CD14-positive monocyte (primary cell): ENCODE data around the gene KBTBD8. TPM values are rescaled to one million over a fixed set of nuclear protein-coding genes. Genes with fewer than 3 reads are reported as not detected.

Source experiments
- DNase-seq, 3 donors: peaks; one replicate each; pipeline ENCODE4 v3.0.0-alpha.2; 2011 to 2022
- H2AFZ ChIP-seq: 2 replicates; pipeline ENCODE4 v1.6.0; 2012; ENCODE audit warnings: mild to moderate bottlenecking, low read depth, low read length, inconsistent platforms; ENCODE audit not compliant: insufficient read depth, poor library complexity, severe bottlenecking
- H3K27ac ChIP-seq, 2 donors: 1 replicate in 1 of 2; 2 replicates in 1 of 2; pipeline ENCODE4 v1.5.1; 2012 to 2013; ENCODE audit warnings: low read length in 2 of 2, control low read depth in 1 of 2, inconsistent platforms in 1 of 2, low read depth in 1 of 2, mild to moderate bottlenecking in 1 of 2
- H3K27me3 ChIP-seq, 2 donors: one replicate each; pipeline versions ENCODE4 v1.6.0 to v1.6.1; 2011 to 2013; ENCODE audit warnings: low read length in 2 of 2; ENCODE audit not compliant: control insufficient read depth in 2 of 2, insufficient read depth in 2 of 2
- H3K36me3 ChIP-seq, 2 donors: replicated peaks in 1 of 2; 1 replicate in 1 of 2; 2 replicates in 1 of 2; pipeline versions ENCODE4 v1.5.1 to v1.6.1; 2012 to 2013; ENCODE audit warnings: low read length in 2 of 2, control low read depth in 1 of 2, inconsistent platforms in 1 of 2, mild to moderate bottlenecking in 1 of 2; ENCODE audit not compliant: insufficient read depth in 2 of 2, control insufficient read depth in 1 of 2
- H3K4me1 ChIP-seq, 2 donors: 1 replicate in 1 of 2; 2 replicates in 1 of 2; pipeline versions ENCODE4 v1.5.1 to v1.6.1; 2012 to 2013; ENCODE audit warnings: low read length in 2 of 2, control low read depth in 1 of 2, inconsistent platforms in 1 of 2, mild to moderate bottlenecking in 1 of 2, moderate library complexity in 1 of 2; ENCODE audit not compliant: insufficient read depth in 2 of 2, control insufficient read depth in 1 of 2
- H3K4me2 ChIP-seq: replicated peaks from 2 replicates; pipeline ENCODE3; 2012; ENCODE audit warnings: low read length, moderate library complexity, mild to moderate bottlenecking; ENCODE audit not compliant: poor library complexity, severe bottlenecking; ENCODE audit errors: extremely low read depth
- H3K4me3 ChIP-seq, 3 experiments: fragments of 200-600 bp in 1 of 3; sonication (generic) in 1 of 3; replicated peaks in 1 of 3; 1 replicate in 2 of 3; 2 replicates in 1 of 3; pipeline ENCODE4 v1.5.1; 2011 to 2013; ENCODE audit warnings: low read length in 3 of 3, mild to moderate bottlenecking in 3 of 3, control low read depth in 2 of 3, low read depth in 2 of 3, inconsistent platforms in 1 of 3, moderate library complexity in 1 of 3
- H3K79me2 ChIP-seq: 2 replicates; pipeline ENCODE4 v1.6.0; 2012; ENCODE audit warnings: mild to moderate bottlenecking, control low read depth, inconsistent platforms, low read length, moderate library complexity; ENCODE audit not compliant: insufficient read depth
- H3K9ac ChIP-seq: 2 replicates; pipeline ENCODE4 v1.6.0; 2017; ENCODE audit warnings: low read length, mild to moderate bottlenecking; ENCODE audit not compliant: insufficient read depth, poor library complexity, severe bottlenecking
- H3K9me3 ChIP-seq, 2 donors: replicated peaks in 1 of 2; 1 replicate in 1 of 2; 2 replicates in 1 of 2; pipeline versions ENCODE4 v1.5.1 to v1.6.1; 2012 to 2013; ENCODE audit warnings: low read length in 2 of 2, control low read depth in 1 of 2; ENCODE audit not compliant: control insufficient read depth in 1 of 2, insufficient read depth in 1 of 2
- H4K20me1 ChIP-seq: 2 replicates; pipeline ENCODE4 v1.6.0; 2012; ENCODE audit warnings: mild to moderate bottlenecking, low read length, control low read depth, moderate library complexity; ENCODE audit not compliant: insufficient read depth
- H3K27ac Mint-ChIP-seq, 7 donors: one replicate each; pipeline ENCODE4 v1.8.0; 2020; ENCODE audit warnings: mild to moderate bottlenecking in 7 of 7, mixed read lengths in 7 of 7, moderate library complexity in 6 of 7, inconsistent platforms in 2 of 7
- H3K27me3 Mint-ChIP-seq, 3 donors: one replicate each; pipeline ENCODE4 v1.8.0; 2021 to 2022; ENCODE audit warnings: low read depth in 3 of 3, mild to moderate bottlenecking in 3 of 3, mixed read lengths in 3 of 3, moderate library complexity in 3 of 3, inconsistent platforms in 1 of 3
- H3K36me3 Mint-ChIP-seq, 2 donors: one replicate each; pipeline ENCODE4 v1.8.0; 2020; ENCODE audit warnings: mixed read lengths in 2 of 2, inconsistent platforms in 1 of 2, mild to moderate bottlenecking in 1 of 2
- H3K4me1 Mint-ChIP-seq: one replicate; pipeline ENCODE4 v1.8.0; 2020; ENCODE audit warnings: mild to moderate bottlenecking, mixed read lengths
- H3K4me3 Mint-ChIP-seq, 2 donors: one replicate each; pipeline ENCODE4 v1.8.0; 2020; ENCODE audit warnings: mild to moderate bottlenecking in 2 of 2, mixed read lengths in 2 of 2, moderate library complexity in 1 of 2
- H3K9me3 Mint-ChIP-seq, 7 donors: one replicate each; pipeline ENCODE4 v1.8.0; 2020 to 2022; ENCODE audit warnings: mixed read lengths in 7 of 7, mild to moderate bottlenecking in 6 of 7, moderate library complexity in 6 of 7, inconsistent platforms in 2 of 7
- WGBS: methylation state at CpG from one replicate; pipeline ENCODE4 v1.1.5; 2013; ENCODE audit warnings: missing lambda C conversion rate; ENCODE audit not compliant: insufficient coverage; 5-methylcytosine and 5-hydroxymethylcytosine counted together
- intact Hi-C, 2 donors: fragments of 100-400 bp; cut with micrococcal nuclease; formaldehyde crosslinking; loops; one replicate each; pipeline versions ENCODE4 v1.15.0 to v1.15.1; 2023
- polyA plus RNA-seq, 3 donors: library from polyadenylated mRNA; depleted of rRNA in 1 of 3; unstranded in 2 of 3; stranded (reverse) in 1 of 3; fragments of 300-500 nt in 2 of 3; fragments of >200 nt in 1 of 3; fragmentation: Illumina TruSeq in 2 of 3; gene quantifications; 1 replicate in 2 of 3; 2 replicates in 1 of 3; pipeline ENCODE4 v1.2.3, GENCODE V29; 2012 to 2021
- TF ChIP-seq, protein P1 (sequence below): fragments of 200-600 bp; IDR thresholded peaks from one replicate; pipeline ENCODE4 v1.8.0; 2022; ENCODE audit warnings: antibody characterized with exemption, mild to moderate bottlenecking

Gene KBTBD8
- polyA plus RNA-seq, 3 donors: 3.0 to 11.7 (median 3.2) TPM

DNA sequence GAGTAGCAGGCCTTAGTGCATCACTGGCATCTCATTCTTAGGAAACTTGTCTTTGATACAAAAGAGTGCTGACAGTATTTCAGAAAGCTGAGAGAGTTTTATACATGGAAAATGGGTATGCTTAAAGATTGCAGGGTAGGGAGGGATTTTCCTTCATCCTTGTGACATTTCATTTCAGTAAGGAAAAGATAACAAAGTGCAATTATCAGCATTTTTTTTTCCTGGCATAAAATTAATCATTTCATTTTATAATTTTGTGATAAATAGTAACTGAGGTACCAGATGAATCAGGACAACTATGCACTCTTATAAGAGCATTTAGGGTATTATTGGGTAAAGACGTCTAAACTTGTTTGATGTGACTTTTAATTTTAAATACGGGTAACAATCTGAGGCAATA, 10.3 kb downstream of the KBTBD8 start:
- Mint-ChIP-seq H3K9me3 (no peaks in the 10 kb centered on the region), H3K27ac (no peak overlapping the region), H3K36me3 (peaks cover 62 to 64% of the 10 kb centered on the region in 2 donors), H3K27me3 (no peaks in the 10 kb centered on the region), H3K4me1 (peaks cover 7% of the 10 kb centered on the region), H3K4me3 (no peak overlapping the region)
- no peak overlapping the region for H2AFZ ChIP-seq
- no peaks in the 10 kb centered on the region for H3K9me3 ChIP-seq
- H4K20me1 ChIP-seq: no peaks in the 10 kb centered on the region
- H3K4me2 ChIP-seq: no peak overlapping the region
- intact Hi-C loops: no loop called here
- TF ChIP-seq, protein P1, sequence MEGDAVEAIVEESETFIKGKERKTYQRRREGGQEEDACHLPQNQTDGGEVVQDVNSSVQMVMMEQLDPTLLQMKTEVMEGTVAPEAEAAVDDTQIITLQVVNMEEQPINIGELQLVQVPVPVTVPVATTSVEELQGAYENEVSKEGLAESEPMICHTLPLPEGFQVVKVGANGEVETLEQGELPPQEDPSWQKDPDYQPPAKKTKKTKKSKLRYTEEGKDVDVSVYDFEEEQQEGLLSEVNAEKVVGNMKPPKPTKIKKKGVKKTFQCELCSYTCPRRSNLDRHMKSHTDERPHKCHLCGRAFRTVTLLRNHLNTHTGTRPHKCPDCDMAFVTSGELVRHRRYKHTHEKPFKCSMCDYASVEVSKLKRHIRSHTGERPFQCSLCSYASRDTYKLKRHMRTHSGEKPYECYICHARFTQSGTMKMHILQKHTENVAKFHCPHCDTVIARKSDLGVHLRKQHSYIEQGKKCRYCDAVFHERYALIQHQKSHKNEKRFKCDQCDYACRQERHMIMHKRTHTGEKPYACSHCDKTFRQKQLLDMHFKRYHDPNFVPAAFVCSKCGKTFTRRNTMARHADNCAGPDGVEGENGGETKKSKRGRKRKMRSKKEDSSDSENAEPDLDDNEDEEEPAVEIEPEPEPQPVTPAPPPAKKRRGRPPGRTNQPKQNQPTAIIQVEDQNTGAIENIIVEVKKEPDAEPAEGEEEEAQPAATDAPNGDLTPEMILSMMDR: no peak
- no peaks in the 10 kb centered on the region for H3K27me3 ChIP-seq
- H3K27ac ChIP-seq: no peak overlapping the region
- peaks cover 20% of the 10 kb centered on the region for H3K79me2 ChIP-seq
- H3K4me3 ChIP-seq: no peak overlapping the region
- no peak overlapping the region for H3K9ac ChIP-seq
- peaks cover 37 to 79% of the 10 kb centered on the region in 2 donors for H3K36me3 ChIP-seq
- WGBS: no CpG with 5 or more reads among the region's 2 CpGs
- no peaks in the 10 kb centered on the region for H3K4me1 ChIP-seq
- no peak for DNase-seq

DNA sequence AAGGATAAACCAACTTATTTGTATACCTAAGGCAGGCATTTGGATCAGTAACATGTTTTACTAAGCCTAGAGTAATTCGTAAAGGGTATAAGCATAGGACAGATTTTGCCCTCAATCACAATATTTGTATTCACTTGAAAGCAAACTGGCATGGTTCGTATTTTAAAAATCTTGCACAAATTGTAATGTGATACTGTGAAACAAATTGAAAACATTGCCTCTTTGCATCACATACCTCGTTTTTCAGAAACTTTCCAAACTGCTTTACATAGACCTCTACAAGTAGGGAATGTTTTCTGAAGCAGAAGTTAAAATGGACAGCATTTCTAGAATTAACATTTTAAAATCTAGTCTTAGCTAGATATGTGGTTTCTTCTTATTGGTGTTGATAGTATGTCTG, 11.6 kb downstream of the KBTBD8 start:
- Mint-ChIP-seq H3K36me3 (peaks cover 52 to 54% of the 10 kb centered on the region in 2 donors), H3K4me3 (no peak overlapping the region), H3K27ac (no peak overlapping the region), H3K4me1 (peaks cover 7% of the 10 kb centered on the region), H3K9me3 (no peaks in the 10 kb centered on the region), H3K27me3 (no peaks in the 10 kb centered on the region)
- H3K27me3 ChIP-seq: no peaks in the 10 kb centered on the region
- peaks cover 26 to 66% of the 10 kb centered on the region in 2 donors for H3K36me3 ChIP-seq
- H3K9me3 ChIP-seq: no peaks in the 10 kb centered on the region
- H3K79me2 ChIP-seq: peaks cover 20% of the 10 kb centered on the region
- no peaks in the 10 kb centered on the region for H3K4me1 ChIP-seq
- WGBS: no CpG with 5 or more reads among the region's 3 CpGs
- H3K4me2 ChIP-seq: no peak overlapping the region
- H3K4me3 ChIP-seq: no peak overlapping the region
- H3K9ac ChIP-seq: no peak overlapping the region
- H2AFZ ChIP-seq: no peak overlapping the region
- no peak overlapping the region for H3K27ac ChIP-seq
- DNase-seq: no peak
- TF ChIP-seq, protein P1: no peak
- intact Hi-C loops: no loop called here
- no peaks in the 10 kb centered on the region for H4K20me1 ChIP-seq
